ENCODE results near the gene EIF4E1B. TPM values are rescaled to one million over a fixed set of nuclear protein-coding genes. Genes with fewer than 3 reads are reported as not detected.

Gene EIF4E1B
- total RNA-seq, 2 experiments from 2014 or later = not detected

DNA sequence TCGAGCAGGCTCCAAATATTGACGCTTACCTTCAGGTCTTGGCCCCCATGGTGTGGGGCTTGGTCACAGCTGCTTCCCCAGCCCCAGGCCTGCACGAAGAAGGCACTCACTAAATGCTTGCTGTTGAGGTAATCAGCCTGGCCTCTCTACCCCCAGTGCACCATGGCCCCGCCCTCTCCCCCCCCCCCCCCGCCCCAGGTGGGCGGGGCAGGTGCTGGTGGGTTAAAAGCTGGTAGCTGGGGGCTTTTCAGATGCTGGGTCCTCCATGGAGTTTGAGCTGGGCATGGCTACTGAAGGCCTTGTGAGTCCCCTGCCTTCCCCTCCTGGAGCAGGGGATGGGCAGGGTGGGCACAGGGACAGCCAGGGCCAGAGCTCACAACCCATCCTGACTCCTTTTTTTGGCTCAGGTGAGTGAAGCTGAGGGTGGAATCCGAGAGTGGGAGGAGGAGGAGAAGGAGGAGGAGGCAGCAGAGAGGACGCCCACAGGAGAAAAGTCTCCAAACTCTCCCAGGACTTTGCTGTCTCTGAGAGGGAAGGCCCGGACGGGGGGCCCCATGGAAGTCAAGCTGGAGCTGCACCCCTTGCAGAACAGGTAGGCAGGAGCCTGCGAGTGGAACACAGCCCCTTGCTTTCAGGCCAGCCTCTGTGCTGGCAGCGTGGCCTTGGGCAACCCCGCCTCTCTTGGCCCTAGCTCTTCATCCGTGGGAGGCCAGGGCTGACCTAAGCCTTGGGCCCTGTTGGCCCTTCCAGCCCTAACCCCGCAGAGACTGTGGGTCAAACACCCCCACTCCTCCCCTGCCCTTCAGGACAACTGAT is 12.4 kb downstream of the EIF4E1B start:
- no peak for DNase-seq
- intact Hi-C loops (cut with DNase I, micrococcal nuclease) = no loop called here
- no peak overlapping the region for H3K4me3 Mint-ChIP-seq
- no peaks in the 10 kb centered on the region for H3K9me3 Mint-ChIP-seq (ENCODE audit: low read depth)
- H3K4me1 Mint-ChIP-seq = peaks cover 11% of the 10 kb centered on the region
- no peaks in the 10 kb centered on the region for H3K27me3 Mint-ChIP-seq
- ChIA-PET POLR2A (interaction anchor here (0.5 to 0.6 kb wide), 2 partner anchors 89 to 101 kb away, joined by 3 read pairs; no protein-coding TSS in a partner anchor), CTCF (no interaction called here)
- no peak for ATAC-seq
- H3K27ac Mint-ChIP-seq = no peak overlapping the region
- H3K36me3 Mint-ChIP-seq (ENCODE audit: low read depth) = no peaks in the 10 kb centered on the region

DNA sequence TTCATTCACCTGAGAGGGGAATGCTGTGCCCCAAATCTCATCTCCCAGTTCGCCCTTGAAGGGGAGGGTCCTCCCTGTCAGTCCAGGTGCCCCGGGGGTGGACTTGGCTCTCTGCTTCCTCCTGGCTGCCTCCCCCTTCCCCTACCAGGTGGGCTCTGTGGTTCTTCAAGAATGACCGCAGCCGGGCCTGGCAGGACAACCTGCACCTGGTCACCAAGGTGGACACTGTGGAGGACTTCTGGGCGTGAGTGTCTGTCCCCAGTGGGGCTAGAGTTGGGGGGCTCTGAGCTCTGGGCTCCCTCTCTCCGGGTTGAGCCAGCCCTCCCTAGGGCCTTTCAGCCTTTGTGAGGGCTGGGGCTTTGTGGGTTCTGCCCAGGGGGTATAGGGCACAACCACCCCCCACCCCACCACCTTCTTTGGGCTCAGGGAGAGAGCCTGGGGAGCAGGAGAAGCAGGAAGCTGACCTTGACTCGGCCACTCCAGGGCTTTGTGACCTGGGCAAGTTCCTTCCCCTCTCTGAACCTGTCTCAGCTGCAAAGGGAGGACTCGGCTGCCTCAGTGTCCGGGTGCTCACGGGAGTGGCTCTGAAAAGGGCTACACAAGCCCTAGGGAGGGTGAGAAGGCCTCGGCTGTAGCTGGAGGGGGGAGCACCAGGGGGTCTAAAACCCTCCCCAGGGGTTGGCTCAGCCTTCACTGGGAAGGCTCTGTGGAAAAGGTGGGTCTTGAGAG is 13.2 kb downstream of the EIF4E1B start:
- intact Hi-C loops (cut with DNase I, micrococcal nuclease) = no loop called here
- POLR2A ChIA-PET = interaction anchor here (0.6 kb wide), 2 partner anchors 102 to 214 kb away, joined by 3 read pairs; no protein-coding TSS in a partner anchor

DNA sequence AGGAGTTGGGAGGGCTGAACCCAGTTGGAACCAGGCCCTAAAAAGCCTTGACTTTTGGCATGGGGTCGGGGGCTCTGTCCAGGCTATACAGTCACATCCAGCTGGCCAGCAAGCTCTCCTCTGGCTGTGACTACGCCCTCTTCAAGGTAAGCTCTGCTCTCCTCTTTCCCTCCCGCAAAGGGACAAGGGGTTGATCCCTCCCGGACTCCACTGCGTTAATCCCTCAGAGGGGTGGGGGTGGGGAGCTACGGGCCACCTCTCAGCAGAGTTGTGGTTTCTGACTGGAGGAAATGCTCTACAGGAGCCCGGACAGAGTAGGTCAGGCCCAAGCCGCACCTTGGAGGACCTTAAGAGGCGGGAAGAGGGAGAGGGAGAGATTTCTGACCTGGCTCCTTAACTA is 13.8 kb downstream of the EIF4E1B start:
- Mint-ChIP-seq H3K4me1 (peaks cover 24% of the 10 kb centered on the region), H3K36me3 (ENCODE audit: low read depth) (no peaks in the 10 kb centered on the region), H3K9me3 (ENCODE audit: low read depth) (no peaks in the 10 kb centered on the region), H3K4me3 (no peak overlapping the region), H3K27ac (no peak overlapping the region), H3K27me3 (no peaks in the 10 kb centered on the region)
- intact Hi-C loops (cut with DNase I, micrococcal nuclease) = no loop called here
- ATAC-seq (no peak), DNase-seq (no peak)
- CTCF ChIA-PET = interaction anchor here (0.5 kb wide), 1 partner anchor 14 kb away, joined by 4 read pairs; the partner anchor contains the start of genes EIF4E1B and SNCB
- POLR2A ChIA-PET = interaction anchor here (0.6 kb wide), 1 partner anchor 215 kb away, joined by 3 read pairs; no protein-coding TSS in a partner anchor

More for the DNA sequence above, 13.2 kb downstream of the EIF4E1B start:
- Mint-ChIP-seq H3K9me3 (ENCODE audit: low read depth) (no peaks in the 10 kb centered on the region), H3K27ac (no peak overlapping the region), H3K27me3 (no peaks in the 10 kb centered on the region), H3K4me1 (peaks cover 18% of the 10 kb centered on the region), H3K36me3 (ENCODE audit: low read depth) (no peaks in the 10 kb centered on the region), H3K4me3 (no peak overlapping the region)
- CTCF ChIA-PET = interaction anchor here (0.5 kb wide), 1 partner anchor 13 kb away, joined by 4 read pairs; the partner anchor contains the start of genes EIF4E1B and SNCB
- ATAC-seq (no peak), DNase-seq (no peak)

DNA sequence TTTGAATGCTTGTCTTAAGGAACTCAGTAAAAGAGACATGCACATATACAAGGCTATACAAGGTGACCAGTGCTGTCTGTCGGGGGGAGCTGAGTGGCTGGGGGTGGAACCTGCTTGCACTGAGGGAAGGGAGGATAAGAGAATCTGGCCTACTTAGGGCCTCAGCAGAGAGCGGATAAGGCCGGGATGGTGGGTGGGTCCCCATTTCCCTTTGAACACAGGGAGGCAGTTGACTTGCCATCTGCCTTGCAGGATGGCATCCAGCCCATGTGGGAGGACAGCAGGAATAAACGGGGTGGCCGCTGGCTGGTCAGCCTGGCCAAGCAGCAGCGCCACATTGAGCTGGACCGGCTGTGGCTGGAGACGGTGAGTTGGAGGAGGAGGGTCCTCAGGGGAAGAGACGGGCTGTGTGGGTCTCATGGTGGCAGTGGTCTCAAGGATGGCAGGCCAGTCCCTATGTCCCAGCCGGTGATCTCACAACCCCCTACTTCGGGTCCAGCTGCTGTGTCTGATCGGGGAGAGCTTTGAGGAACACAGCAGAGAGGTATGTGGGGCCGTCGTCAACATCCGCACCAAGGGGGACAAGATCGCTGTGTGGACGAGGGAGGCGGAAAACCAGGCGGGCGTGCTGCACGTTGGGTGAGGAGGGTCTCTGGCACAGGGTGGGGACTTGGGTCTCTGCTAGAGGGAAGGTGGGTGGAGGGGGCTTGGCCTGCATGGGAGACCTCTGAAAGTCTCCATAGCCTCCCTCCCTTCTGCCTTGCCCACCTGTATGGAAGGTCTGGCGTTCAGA is 14.6 kb downstream of the EIF4E1B start:
- H3K36me3 Mint-ChIP-seq (ENCODE audit: low read depth) = no peaks in the 10 kb centered on the region
- ATAC-seq = no peak
- H3K4me3 Mint-ChIP-seq = no peak overlapping the region
- H3K27me3 Mint-ChIP-seq = no peaks in the 10 kb centered on the region
- H3K4me1 Mint-ChIP-seq = peaks cover 27% of the 10 kb centered on the region
- DNase-seq = no peak
- H3K9me3 Mint-ChIP-seq (ENCODE audit: low read depth) = no peaks in the 10 kb centered on the region
- ChIA-PET POLR2A (no interaction called here), CTCF (interaction anchor here (0.6 to 0.8 kb wide), 2 partner anchors 32 to 85 kb away, joined by 3 to 4 read pairs; no protein-coding TSS in a partner anchor)
- no peak overlapping the region for H3K27ac Mint-ChIP-seq
- intact Hi-C loops (cut with DNase I, micrococcal nuclease) = loop anchor here in 1 of 2 experiments (5.0 kb wide), 1 partner anchor 667 kb away; the partner anchor contains the start of gene MXD3

DNA sequence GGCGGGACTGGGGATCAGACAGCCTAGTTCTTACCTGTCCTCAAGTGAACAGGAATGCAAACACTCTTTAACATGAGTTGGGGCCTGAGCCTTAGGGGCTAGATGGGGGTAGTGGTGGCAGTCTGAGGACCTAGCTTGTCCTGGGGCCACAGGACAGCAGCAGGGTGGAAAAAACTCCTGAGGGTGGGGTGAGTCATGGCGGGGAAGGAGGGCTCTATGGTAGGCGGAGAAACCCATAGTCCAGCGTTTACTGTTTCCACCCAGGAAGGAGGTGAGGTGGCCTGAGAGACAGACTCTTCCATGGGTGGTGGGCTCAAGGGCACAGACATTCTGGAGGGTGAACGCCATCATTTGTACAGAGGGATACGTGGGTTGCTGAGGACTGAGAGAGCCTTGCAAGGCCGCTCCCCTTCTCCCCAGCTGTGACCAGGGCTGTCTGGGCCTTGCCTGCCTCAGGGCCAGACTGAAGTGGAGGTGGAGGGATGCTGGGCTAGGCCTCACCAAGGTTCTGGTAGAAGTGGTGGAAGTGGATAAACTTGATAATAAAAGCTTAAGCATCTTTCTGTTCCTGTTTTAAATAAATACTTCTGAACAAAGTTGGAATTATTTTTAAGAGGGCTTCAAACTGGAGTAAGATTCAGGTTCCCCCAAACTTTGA is 15.7 kb downstream of the EIF4E1B start:
- H3K4me1 Mint-ChIP-seq = peaks cover 31% of the 10 kb centered on the region
- peaks cover 2% of the 10 kb centered on the region for H3K36me3 Mint-ChIP-seq (ENCODE audit: low read depth)
- H3K27ac Mint-ChIP-seq = peak overlapping the region; percentile 87
- ATAC-seq (no peak), DNase-seq (no peak)
- H3K4me3 Mint-ChIP-seq = peak overlapping the region; percentile 81
- POLR2A ChIA-PET = interaction anchor here (1.2 kb wide), 1 partner anchor 12 kb away, joined by 3 read pairs; no protein-coding TSS in a partner anchor
- CTCF ChIA-PET = interaction anchor here (0.7 to 7.2 kb wide), 5 partner anchors 13 to 663 kb away, joined by 3 to 56 read pairs (median 3); partner anchors contain the start of gene FAF2
- H3K27me3 Mint-ChIP-seq = no peaks in the 10 kb centered on the region
- intact Hi-C loops (cut with DNase I, micrococcal nuclease) = loop anchor here (2.0 to 5.0 kb wide), 4 partner anchors 35 to 666 kb away; partner anchors contain the start of genes GPRIN1 (in 1 of the 2), MXD3 (in 1 of the 2) and ZNF346 (in 1 of the 2)
- H3K9me3 Mint-ChIP-seq (ENCODE audit: low read depth) = no peaks in the 10 kb centered on the region

DNA sequence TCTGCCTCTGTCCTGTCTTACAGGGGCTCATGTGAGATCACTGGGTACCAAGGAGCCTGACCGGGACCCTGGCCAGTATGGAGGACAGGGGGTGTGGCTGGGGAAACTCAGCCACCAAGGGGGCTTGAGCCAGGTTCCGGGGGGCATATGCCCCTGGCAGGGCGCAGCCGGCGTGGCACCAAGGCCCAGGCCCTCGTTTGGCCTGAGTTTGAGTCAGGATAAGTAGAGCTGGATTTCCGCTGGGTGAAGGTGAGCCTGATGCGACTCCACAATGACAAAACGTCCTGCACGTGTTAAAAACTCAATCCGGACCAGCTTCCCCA is 16.2 kb downstream of the EIF4E1B start:
- Mint-ChIP-seq H3K4me3 (peak overlapping the region; percentile 81), H3K27me3 (no peaks in the 10 kb centered on the region), H3K4me1 (peaks cover 31% of the 10 kb centered on the region), H3K9me3 (ENCODE audit: low read depth) (no peaks in the 10 kb centered on the region), H3K36me3 (ENCODE audit: low read depth) (peaks cover 2% of the 10 kb centered on the region), H3K27ac (peak overlapping the region; percentile 87)
- intact Hi-C loops (cut with DNase I, micrococcal nuclease) = loop anchor here (1.0 to 5.0 kb wide), 14 partner anchors 16 to 1168 kb away; partner anchors contain the start of genes GPRIN1 (in 2 of the 2), CLTB (in 1 of the 2), EIF4E1B (in 1 of the 2) and FAF2 (in 1 of the 2)
- peak; percentile 21 for ATAC-seq
- ChIA-PET CTCF (interaction anchor here (0.7 to 7.2 kb wide), 5 partner anchors 12 to 663 kb away, joined by 3 to 56 read pairs (median 3); partner anchors contain the start of gene FAF2), POLR2A (interaction anchor here (1.2 kb wide), 1 partner anchor 12 kb away, joined by 3 read pairs; no protein-coding TSS in a partner anchor)
- DNase-seq = no peak

DNA sequence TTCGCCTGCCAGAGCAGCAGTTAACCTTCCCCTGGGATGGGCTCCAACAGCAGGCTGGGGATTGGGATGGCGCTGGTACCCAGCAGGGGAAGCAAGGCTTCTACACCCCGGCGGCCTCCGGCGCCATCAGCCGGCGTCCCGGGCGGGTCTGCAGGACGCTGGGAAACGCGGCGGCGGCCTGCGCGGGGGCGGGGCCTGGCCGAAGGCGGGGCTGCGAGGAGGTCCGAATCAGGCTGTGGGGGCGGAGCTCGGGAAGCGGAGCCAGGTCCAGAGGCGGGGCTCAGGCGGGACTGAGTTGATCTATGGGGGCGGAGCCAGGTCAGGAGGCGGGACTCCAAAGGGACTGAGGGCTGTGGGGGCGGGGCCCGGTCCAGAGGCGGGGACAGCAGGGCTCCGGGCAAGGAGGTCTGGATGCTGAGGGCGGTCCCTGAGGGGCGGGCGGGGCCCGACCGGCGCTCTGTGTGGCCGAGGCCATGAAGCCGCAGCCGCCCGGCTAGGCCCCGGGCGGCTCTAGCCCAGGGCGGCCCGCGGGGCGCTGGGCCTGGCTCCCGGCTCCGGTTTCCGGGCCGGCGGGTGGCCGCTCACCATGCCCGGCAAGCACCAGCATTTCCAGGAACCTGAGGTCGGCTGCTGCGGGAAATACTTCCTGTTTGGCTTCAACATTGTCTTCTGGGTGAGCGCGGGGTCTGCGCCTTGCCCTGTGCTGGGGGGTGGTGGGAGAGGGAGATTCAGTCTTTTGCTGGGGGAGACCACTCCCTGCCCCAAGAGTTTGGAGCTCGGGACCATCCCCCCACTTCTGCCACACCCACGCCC is 16.8 kb downstream of the EIF4E1B start, which contains the start of gene TSPAN17:
Gene TSPAN17, plus strand, starts transcription at position 455 of the 813 bp plus-strand sequence. Its CDS starts 132 bp downstream, at position 587.
- no peaks in the 10 kb centered on the region for H3K27me3 Mint-ChIP-seq
- H3K27ac Mint-ChIP-seq = peak within 1 kb of the TSS; percentile 87
- peak; percentile 100 for DNase-seq
- H3K4me3 Mint-ChIP-seq = peak within 1 kb of the TSS; percentile 81
- peaks cover 36% of the 10 kb centered on the region for H3K4me1 Mint-ChIP-seq
- ChIA-PET CTCF (interaction anchor here (0.7 to 7.2 kb wide), 6 partner anchors 12 to 662 kb away, joined by 3 to 56 read pairs (median 4); partner anchors contain the start of genes EIF4E1B, FAF2 and SNCB), POLR2A (interaction anchor here (1.2 kb wide), 2 partner anchors 13 to 254 kb away, joined by 3 read pairs; no protein-coding TSS in a partner anchor)
- H3K36me3 Mint-ChIP-seq (ENCODE audit: low read depth) = peaks cover 2% of the 10 kb centered on the region
- H3K9me3 Mint-ChIP-seq (ENCODE audit: low read depth) = no peaks in the 10 kb centered on the region
- ATAC-seq = peak; percentile 95
- intact Hi-C loops (cut with DNase I, micrococcal nuclease) = loop anchor here (1.0 to 5.0 kb wide), 14 partner anchors 17 to 1169 kb away; partner anchors contain the start of genes GPRIN1 (in 2 of the 2), CLTB (in 1 of the 2), EIF4E1B (in 1 of the 2) and FAF2 (in 1 of the 2)

DNA sequence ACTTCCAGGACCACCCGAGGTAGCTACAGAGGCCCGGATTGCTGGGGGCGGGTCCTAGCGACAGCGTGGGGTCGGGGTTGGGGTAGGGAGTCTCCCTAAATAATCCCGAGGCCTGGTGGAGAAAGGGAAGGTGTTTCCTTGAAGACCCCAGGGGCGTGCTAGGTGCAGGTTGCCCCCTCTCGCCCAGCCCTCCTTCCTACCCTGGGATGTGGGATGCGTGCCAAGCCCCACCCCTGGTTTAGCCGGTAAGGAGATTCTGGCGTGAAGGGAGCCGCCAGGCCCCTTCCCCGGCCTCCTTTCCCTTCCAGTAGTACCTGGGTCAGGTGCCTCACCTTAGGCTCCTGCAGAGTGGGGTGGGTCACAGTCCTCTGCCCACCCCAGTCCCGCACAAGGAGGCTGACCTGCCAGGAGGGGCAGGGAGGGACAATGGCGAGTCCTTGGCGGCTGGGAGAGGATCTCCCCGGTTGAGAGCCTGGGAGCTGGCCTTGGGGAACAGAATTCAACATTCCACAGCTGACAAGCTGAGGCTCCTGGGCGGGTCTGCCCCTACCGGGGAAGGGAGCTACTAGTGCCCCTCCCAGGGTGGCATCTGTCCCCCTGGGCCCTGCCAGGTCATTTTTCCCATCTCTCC is 17.5 kb downstream of the EIF4E1B start:
- DNase-seq (peak; percentile 43), ATAC-seq (no peak)
- Mint-ChIP-seq H3K9me3 (ENCODE audit: low read depth) (no peaks in the 10 kb centered on the region), H3K27ac (peak overlapping the region; percentile 83), H3K4me1 (peaks cover 43% of the 10 kb centered on the region), H3K4me3 (peak overlapping the region; percentile 81), H3K27me3 (no peaks in the 10 kb centered on the region), H3K36me3 (ENCODE audit: low read depth) (peaks cover 6% of the 10 kb centered on the region)
- ChIA-PET CTCF (interaction anchor here (0.8 to 7.2 kb wide), 2 partner anchors 11 to 75 kb away, joined by 4 to 56 read pairs; no protein-coding TSS in a partner anchor), POLR2A (interaction anchor here (1.2 kb wide), 1 partner anchor 254 kb away, joined by 3 read pairs; no protein-coding TSS in a partner anchor)
- intact Hi-C loops (cut with DNase I, micrococcal nuclease) = loop anchor here (1.0 to 5.0 kb wide), 14 partner anchors 18 to 1170 kb away; partner anchors contain the start of genes GPRIN1 (in 2 of the 2), CLTB (in 1 of the 2), EIF4E1B (in 1 of the 2) and FAF2 (in 1 of the 2)
